Bronchial epithelial cell (primary cell): ENCODE data around the gene UBA1. TPM values are rescaled to one million over a fixed set of nuclear protein-coding genes. Genes with fewer than 3 reads are reported as not detected.
A peak's percentile ranks its signal among the peaks of the same experiment; 100 is the strongest.

Experiments used
- DNase-seq: peaks from one replicate; pipeline ENCODE4 v3.0.0-alpha.2; 2010; ENCODE audit warnings: low read depth
- FAIRE-seq: peaks from 2 replicates; lab custom pipeline; 2011; peaks lifted over from hg19 to GRCh38; lab: Jason Lieb, UNC
- H3K27me3 ChIP-seq: 2 replicates; pipeline ENCODE4 v1.5.1; 2011; ENCODE audit warnings: low read length; ENCODE audit not compliant: control insufficient read depth, insufficient read depth
- H3K36me3 ChIP-seq: 2 replicates; pipeline ENCODE4 v1.5.1; 2011; ENCODE audit warnings: low read length; ENCODE audit not compliant: control insufficient read depth, insufficient read depth
- H3K4me3 ChIP-seq: 2 replicates; pipeline ENCODE4 v1.5.1; 2011; ENCODE audit warnings: mild to moderate bottlenecking, low read depth, low read length, control low read depth
- total RNA-seq: library from RNA; depleted of rRNA; stranded (reverse); fragments of >200 nt; gene quantifications from 2 replicates; pipeline ENCODE4 v1.2.1, GENCODE V29; 2014
- TF ChIP-seq, protein P1 (sequence below): IDR thresholded peaks from 2 replicates; pipeline ENCODE4 v1.5.1; 2011; ENCODE audit warnings: mild to moderate bottlenecking, moderate library complexity, low read length, control low read depth, inconsistent platforms; ENCODE audit not compliant: insufficient read depth, severe bottlenecking

UBA1 gene
- total RNA-seq, 1 donor from 2014 or later: 87.4 TPM

GRCh38 chrX:47200385-47201150 lies 6.9 kb downstream of the UBA1 start:
- DNase-seq: peak; percentile 90
- H3K4me3 ChIP-seq: no peak overlapping the region
- H3K27me3 ChIP-seq: no peaks in the 10 kb centered on the region
- TF ChIP-seq, protein P1, sequence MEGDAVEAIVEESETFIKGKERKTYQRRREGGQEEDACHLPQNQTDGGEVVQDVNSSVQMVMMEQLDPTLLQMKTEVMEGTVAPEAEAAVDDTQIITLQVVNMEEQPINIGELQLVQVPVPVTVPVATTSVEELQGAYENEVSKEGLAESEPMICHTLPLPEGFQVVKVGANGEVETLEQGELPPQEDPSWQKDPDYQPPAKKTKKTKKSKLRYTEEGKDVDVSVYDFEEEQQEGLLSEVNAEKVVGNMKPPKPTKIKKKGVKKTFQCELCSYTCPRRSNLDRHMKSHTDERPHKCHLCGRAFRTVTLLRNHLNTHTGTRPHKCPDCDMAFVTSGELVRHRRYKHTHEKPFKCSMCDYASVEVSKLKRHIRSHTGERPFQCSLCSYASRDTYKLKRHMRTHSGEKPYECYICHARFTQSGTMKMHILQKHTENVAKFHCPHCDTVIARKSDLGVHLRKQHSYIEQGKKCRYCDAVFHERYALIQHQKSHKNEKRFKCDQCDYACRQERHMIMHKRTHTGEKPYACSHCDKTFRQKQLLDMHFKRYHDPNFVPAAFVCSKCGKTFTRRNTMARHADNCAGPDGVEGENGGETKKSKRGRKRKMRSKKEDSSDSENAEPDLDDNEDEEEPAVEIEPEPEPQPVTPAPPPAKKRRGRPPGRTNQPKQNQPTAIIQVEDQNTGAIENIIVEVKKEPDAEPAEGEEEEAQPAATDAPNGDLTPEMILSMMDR: peak; percentile 49
- peaks cover 32% of the 10 kb centered on the region for H3K36me3 ChIP-seq
- FAIRE-seq: peak; percentile 75

DNA sequence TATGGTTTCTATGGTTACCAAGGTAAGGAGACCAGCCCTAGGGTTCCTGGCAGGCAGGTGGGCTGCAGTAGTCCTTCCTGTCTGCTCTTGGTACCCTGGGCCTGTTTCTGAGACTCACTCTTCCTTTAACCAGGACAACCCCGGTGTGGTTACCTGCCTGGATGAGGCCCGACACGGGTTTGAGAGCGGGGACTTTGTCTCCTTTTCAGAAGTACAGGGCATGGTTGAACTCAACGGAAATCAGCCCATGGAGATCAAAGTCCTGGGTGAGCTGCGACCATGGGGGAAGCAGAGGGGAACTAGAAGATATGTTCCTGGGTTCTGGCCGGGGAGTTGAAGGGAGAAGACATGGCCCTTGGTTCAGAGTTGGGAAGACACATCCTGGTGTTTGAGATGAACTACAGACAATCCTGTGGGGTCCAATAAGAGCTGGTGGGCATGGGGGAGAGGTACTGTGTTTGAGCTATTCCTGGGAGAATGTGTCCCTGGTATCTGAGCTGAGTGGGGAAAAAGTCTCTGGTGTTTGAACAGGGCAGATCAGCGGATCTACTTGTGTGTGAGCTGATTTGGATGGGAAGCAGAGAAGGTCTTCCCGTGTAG lies 7.8 kb downstream of the UBA1 start:
- FAIRE-seq (no peak), DNase-seq (no peak)
- Histone ChIP-seq H3K27me3 (no peaks in the 10 kb centered on the region), H3K36me3 (peaks cover 35% of the 10 kb centered on the region), H3K4me3 (no peak overlapping the region)
- TF ChIP-seq, protein P1: no peak

- H3K27me3 ChIP-seq: no peaks in the 10 kb centered on the region
- no peak for FAIRE-seq
- no peak for DNase-seq
- no peak overlapping the region for H3K4me3 ChIP-seq
- peaks cover 33% of the 10 kb centered on the region for H3K36me3 ChIP-seq
- TF ChIP-seq, protein P1: no peak
Measured at GRCh38 chrX:47202316-47202715, 8.7 kb downstream of the UBA1 start.

GRCh38 chrX:47202877-47203276 lies 9.2 kb downstream of the UBA1 start:
- H3K27me3 ChIP-seq: no peaks in the 10 kb centered on the region
- DNase-seq (no peak), FAIRE-seq (no peak)
- H3K36me3 ChIP-seq: peaks cover 35% of the 10 kb centered on the region
- no peak overlapping the region for H3K4me3 ChIP-seq
- TF ChIP-seq, protein P1: no peak

GRCh38 chrX:47204970-47205369 lies 11.3 kb downstream of the UBA1 start:
- TF ChIP-seq, protein P1: no peak
- DNase-seq: no peak
- peaks cover 41% of the 10 kb centered on the region for H3K36me3 ChIP-seq
- no peaks in the 10 kb centered on the region for H3K27me3 ChIP-seq
- no peak overlapping the region for H3K4me3 ChIP-seq
- FAIRE-seq: no peak
